Ovary (tissue), 3 donors: ENCODE data around the gene ENTR1.

Source experiments
- POLR2A ChIP-seq: fragments of 450-650 bp; IDR thresholded peaks from one replicate; pipeline ENCODE4 v1.6.1; 2017; ENCODE audit warnings: antibody characterized with exemption, mild to moderate bottlenecking, moderate library complexity
- TF ChIP-seq, protein P1 (sequence below), 3 donors: fragments of 450-650 bp in 2 of 3; fragments of 200-600 bp in 1 of 3; IDR thresholded peaks; one replicate each; pipeline versions ENCODE4 v1.5.1 to v1.8.0; 2016 to 2022; ENCODE audit warnings: antibody characterized with exemption in 3 of 3, mild to moderate bottlenecking in 1 of 3
- donor health status: DM: no; HTN: no; CAD: no.

DNA sequence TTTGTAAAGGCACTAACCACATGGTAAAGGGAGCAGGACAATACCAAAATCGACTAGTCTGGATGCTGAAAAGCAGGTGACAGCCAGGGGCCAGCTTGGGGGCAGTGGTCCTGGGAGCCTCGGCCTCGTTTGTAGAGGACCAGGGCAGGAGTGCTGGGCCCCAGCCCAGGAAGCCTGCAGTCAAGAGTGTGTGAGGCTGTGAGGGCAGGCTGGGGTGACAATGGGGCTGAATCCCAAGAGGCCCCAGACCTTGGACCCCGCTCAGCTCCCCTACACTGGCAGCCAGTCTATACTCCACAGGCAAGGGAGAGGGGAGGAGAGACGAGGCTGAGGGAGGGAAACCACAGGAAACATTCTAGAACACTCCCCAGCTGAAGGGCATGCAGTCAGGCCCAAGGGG lies 31.9 kb upstream of the ENTR1 start:
- TF ChIP-seq POLR2A: no peak
- TF ChIP-seq, protein P1, sequence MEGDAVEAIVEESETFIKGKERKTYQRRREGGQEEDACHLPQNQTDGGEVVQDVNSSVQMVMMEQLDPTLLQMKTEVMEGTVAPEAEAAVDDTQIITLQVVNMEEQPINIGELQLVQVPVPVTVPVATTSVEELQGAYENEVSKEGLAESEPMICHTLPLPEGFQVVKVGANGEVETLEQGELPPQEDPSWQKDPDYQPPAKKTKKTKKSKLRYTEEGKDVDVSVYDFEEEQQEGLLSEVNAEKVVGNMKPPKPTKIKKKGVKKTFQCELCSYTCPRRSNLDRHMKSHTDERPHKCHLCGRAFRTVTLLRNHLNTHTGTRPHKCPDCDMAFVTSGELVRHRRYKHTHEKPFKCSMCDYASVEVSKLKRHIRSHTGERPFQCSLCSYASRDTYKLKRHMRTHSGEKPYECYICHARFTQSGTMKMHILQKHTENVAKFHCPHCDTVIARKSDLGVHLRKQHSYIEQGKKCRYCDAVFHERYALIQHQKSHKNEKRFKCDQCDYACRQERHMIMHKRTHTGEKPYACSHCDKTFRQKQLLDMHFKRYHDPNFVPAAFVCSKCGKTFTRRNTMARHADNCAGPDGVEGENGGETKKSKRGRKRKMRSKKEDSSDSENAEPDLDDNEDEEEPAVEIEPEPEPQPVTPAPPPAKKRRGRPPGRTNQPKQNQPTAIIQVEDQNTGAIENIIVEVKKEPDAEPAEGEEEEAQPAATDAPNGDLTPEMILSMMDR (IDR thresholded peaks at IDR 0.05): no peak
